ENCODE results near the gene CD84.

- TF ChIP-seq EZH2 (IDR thresholded peaks at IDR 0.05; ENCODE audit: borderline replicate concordance, insufficient read depth, low read depth, low read length, poor library complexity, severe bottlenecking) (no peak), CTCF (IDR thresholded peaks at IDR 0.05) (no peak)
These were observed 47.4 kb upstream of the CD84 start for GRCh38 chr1:160626509-160627342.
